Esophagus squamous epithelium (tissue), 5 donors: ENCODE results near the gene ARMC5. TPM values are rescaled to one million over a fixed set of nuclear protein-coding genes. Genes with fewer than 3 reads are reported as not detected.

Experiments
- DNase-seq: peaks from one replicate; lab custom pipeline; 2025; lab: John Stamatoyannopoulos, UW
- H3K27ac ChIP-seq, 4 donors: fragments of 200-600 bp; sonication (generic); one replicate each; pipeline ENCODE4 v1.5.1; 2016 to 2019; ENCODE audit warnings: mild to moderate bottlenecking in 1 of 4
- H3K27me3 ChIP-seq, 4 donors: fragments of 200-600 bp; sonication (generic); 1 replicate in 3 of 4; 2 replicates in 1 of 4; pipeline versions ENCODE4 v1.5.1 to v1.6.0; 2017 to 2021; ENCODE audit warnings: antibody characterized with exemption in 1 of 4
- H3K36me3 ChIP-seq, 3 donors: fragments of 200-600 bp; sonication (generic); one replicate each; pipeline ENCODE4 v1.5.1; 2016 to 2019
- H3K4me1 ChIP-seq, 3 donors: fragments of 200-600 bp; sonication (generic); one replicate each; pipeline ENCODE4 v1.5.1; 2017 to 2019
- H3K4me3 ChIP-seq, 4 donors: fragments of 200-600 bp; sonication (generic); 1 replicate in 3 of 4; 2 replicates in 1 of 4; pipeline ENCODE4 v1.5.1; 2016 to 2019; ENCODE audit warnings: mild to moderate bottlenecking in 2 of 4, moderate library complexity in 1 of 4
- H3K9me3 ChIP-seq, 3 donors: fragments of 200-600 bp; sonication (generic); one replicate each; pipeline ENCODE4 v1.5.1; 2016 to 2019
- CTCF ChIP-seq, 6 experiments: fragments of 450-650 bp in 4 of 6; fragments of 200-600 bp in 2 of 6; sonication (generic) in 2 of 6; IDR thresholded peaks; one replicate each; pipeline ENCODE4 v1.5.1; 2016 to 2019; ENCODE audit warnings: antibody characterized with exemption in 6 of 6, mild to moderate bottlenecking in 4 of 6, moderate library complexity in 4 of 6
- POLR2A ChIP-seq, 4 donors: fragments of 450-650 bp; IDR thresholded peaks; one replicate each; pipeline ENCODE4 v1.6.1; 2017; ENCODE audit warnings: antibody characterized with exemption in 4 of 4, mild to moderate bottlenecking in 4 of 4, moderate library complexity in 3 of 4
- WGBS, 2 donors: methylation state at CpG; one replicate each; pipeline ENCODE4 v1.1.5; 2018; 5-methylcytosine and 5-hydroxymethylcytosine counted together
- intact Hi-C: fragments of 100-400 bp; cut with DNase I; formaldehyde crosslinking; loops from one replicate; pipeline ENCODE4 v1.15.0; 2022
- total RNA-seq, 4 donors: library from RNA; depleted of rRNA; stranded (reverse); fragments of >200 nt; gene quantifications; one replicate each; pipeline ENCODE4 v1.1.0, GENCODE V29; 2016
- donor health status: DM: yes; HTN: yes; CAD: no.

Gene ARMC5
- total RNA-seq, 4 donors from 2014 or later = 5.9 to 14.8 (median 9.7) TPM

- H3K36me3 ChIP-seq = peaks cover 4 to 25% (median 15%) of the 10 kb centered on the region in 3 donors
- H3K27me3 ChIP-seq = no peaks in the 10 kb centered on the region
- WGBS, 2 donors = 0% methylated on average over 4 of the region's 42 CpGs; no CpG with 5 or more reads in 1 of the 2 donors
- H3K4me3 ChIP-seq = peak overlapping the region; percentile 74 to 91 (median 78)
- DNase-seq = no peak
- H3K9me3 ChIP-seq = no peaks in the 10 kb centered on the region
- H3K27ac ChIP-seq = peak overlapping the region; percentile 98 to 99 (median 99)
- H3K4me1 ChIP-seq = peaks cover 37 to 67% (median 50%) of the 10 kb centered on the region in 3 donors
- intact Hi-C loops = no loop called here
- TF ChIP-seq CTCF (IDR thresholded peaks at IDR 0.05) (peak in 2 of 6 experiments; percentile 12 to 36), POLR2A (IDR thresholded peaks at IDR 0.05) (peak in 1 of 4 donors; percentile 36)
Measured at GRCh38 chr16:31458073-31458843, 1.0 kb upstream of the ARMC5 start.

GRCh38 chr16:31459687-31460581 is 633 bp downstream of the ARMC5 start:
- peak overlapping the region; percentile 98 to 99 (median 99) for H3K27ac ChIP-seq
- intact Hi-C loops = no loop called here

GRCh38 chr16:31460582-31461002 is 1.3 kb downstream of the ARMC5 start:
- H3K4me3 ChIP-seq = peak overlapping the region; percentile 74 to 91 (median 78)
- 40 to 49% methylated on average over 8 of the region's 8 CpGs for WGBS, 2 donors
- H3K27me3 ChIP-seq = no peaks in the 10 kb centered on the region
- peak overlapping the region; percentile 81 to 99 (median 99) for H3K27ac ChIP-seq
- no peak for TF ChIP-seq POLR2A (IDR thresholded peaks at IDR 0.05)
- peak; percentile 32 to 67 (median 57) for TF ChIP-seq CTCF (IDR thresholded peaks at IDR 0.05)
- H3K36me3 ChIP-seq = peaks cover 14 to 48% (median 28%) of the 10 kb centered on the region in 3 donors
- peaks cover 30 to 44% (median 32%) of the 10 kb centered on the region in 3 donors for H3K4me1 ChIP-seq
- no peaks in the 10 kb centered on the region for H3K9me3 ChIP-seq
- intact Hi-C loops = no loop called here
- DNase-seq = no peak

More at GRCh38 chr16:31459687-31460581, 633 bp downstream of the ARMC5 start:
- no peaks in the 10 kb centered on the region for H3K27me3 ChIP-seq
- no peaks in the 10 kb centered on the region for H3K9me3 ChIP-seq
- TF ChIP-seq POLR2A (IDR thresholded peaks at IDR 0.05) (no peak), CTCF (IDR thresholded peaks at IDR 0.05) (peak in 1 of 6 experiments; percentile 41)
- WGBS, 2 donors = 4 to 7% methylated on average over 15 to 24 of the region's 61 CpGs
- DNase-seq = peak; percentile 95
- peak overlapping the region; percentile 74 to 91 (median 78) for H3K4me3 ChIP-seq
- H3K36me3 ChIP-seq = peaks cover 13 to 42% (median 22%) of the 10 kb centered on the region in 3 donors
- peaks cover 30 to 50% (median 36%) of the 10 kb centered on the region in 3 donors for H3K4me1 ChIP-seq

- intact Hi-C loops = no loop called here
- H3K36me3 ChIP-seq = peaks cover 22 to 52% (median 36%) of the 10 kb centered on the region in 3 donors
- H3K9me3 ChIP-seq = no peaks in the 10 kb centered on the region
- H3K27me3 ChIP-seq = no peaks in the 10 kb centered on the region
- peaks cover 25 to 36% (median 25%) of the 10 kb centered on the region in 3 donors for H3K4me1 ChIP-seq
- TF ChIP-seq CTCF (IDR thresholded peaks at IDR 0.05) (no peak), POLR2A (IDR thresholded peaks at IDR 0.05) (no peak)
- WGBS, 2 donors = 79 to 80% methylated on average over 6 to 9 of the region's 10 CpGs
- no peak overlapping the region for H3K4me3 ChIP-seq
- H3K27ac ChIP-seq = peak overlapping the region in 1 of 4 donors; percentile 81
- DNase-seq = no peak
Measured at GRCh38 chr16:31461201-31461920, 2.1 kb downstream of the ARMC5 start.
